GM23338 (cell line): ENCODE data around the gene GRPR.

Experiments
- CREB1 ChIP-seq: fragments of 250-450 bp; sonication (Bioruptor Pico); IDR thresholded peaks from 2 replicates; pipeline ENCODE4 v1.5.0; 2020; ENCODE audit warnings: low read depth, mild to moderate bottlenecking, moderate library complexity
- CTCF ChIP-seq, 2 experiments: fragments of 200-600 bp in 1 of 2; sonication (generic) in 1 of 2; conservative IDR thresholded peaks; 2 replicates each; pipeline versions ENCODE4 v1.5.1 to v1.6.1; 2016 to 2017; ENCODE audit warnings: antibody characterized with exemption in 2 of 2, low read depth in 2 of 2, mild to moderate bottlenecking in 2 of 2, moderate library complexity in 1 of 2
- EZH2 ChIP-seq: fragments of 200-600 bp; sonication (generic); IDR thresholded peaks from one replicate; pipeline ENCODE4 v1.8.0; 2017; ENCODE audit warnings: antibody characterized with exemption, mild to moderate bottlenecking, low read depth; ENCODE audit not compliant: unreplicated experiment
- EZH2phosphoT487 ChIP-seq: fragments of 200-600 bp; sonication (generic); IDR thresholded peaks from one replicate; pipeline ENCODE4 v1.8.1; 2018; ENCODE audit warnings: antibody characterized with exemption; ENCODE audit not compliant: unreplicated experiment
- JUNB ChIP-seq: IDR thresholded peaks from one replicate; pipeline ENCODE4 v1.6.1; 2016; ENCODE audit warnings: antibody characterized with exemption; ENCODE audit not compliant: unreplicated experiment
- POLR2AphosphoS5 ChIP-seq: IDR thresholded peaks from 2 replicates; pipeline ENCODE4 v1.6.1; 2016; ENCODE audit warnings: antibody characterized with exemption, low read depth
- REST ChIP-seq: IDR thresholded peaks from one replicate; pipeline ENCODE4 v1.6.1; 2018; ENCODE audit warnings: antibody characterized with exemption; ENCODE audit not compliant: unreplicated experiment

GRCh38 chrX:16144420-16144819, 21.1 kb downstream of the GRPR start:
- TF ChIP-seq CTCF (conservative IDR thresholded peaks at IDR 0.05; ENCODE audit: low read depth in 2 of 2) (no peak), JUNB (no peak), REST (no peak), EZH2phosphoT487 (no peak), EZH2 (no peak), POLR2AphosphoS5 (no peak), CREB1 (no peak)
